HG02840 (cell line): ENCODE results near the gene DNAJC30.

Experiments
- ATAC-seq: cut with Tn5 transposase; IDR thresholded peaks from one replicate; pipeline ENCODE4 v1.9.1; 2021; ENCODE audit warnings: mild to moderate bottlenecking, moderate library complexity, moderate number of reproducible peaks; ENCODE audit not compliant: unreplicated experiment, low FRiP score

DNAJC30 gene

DNA sequence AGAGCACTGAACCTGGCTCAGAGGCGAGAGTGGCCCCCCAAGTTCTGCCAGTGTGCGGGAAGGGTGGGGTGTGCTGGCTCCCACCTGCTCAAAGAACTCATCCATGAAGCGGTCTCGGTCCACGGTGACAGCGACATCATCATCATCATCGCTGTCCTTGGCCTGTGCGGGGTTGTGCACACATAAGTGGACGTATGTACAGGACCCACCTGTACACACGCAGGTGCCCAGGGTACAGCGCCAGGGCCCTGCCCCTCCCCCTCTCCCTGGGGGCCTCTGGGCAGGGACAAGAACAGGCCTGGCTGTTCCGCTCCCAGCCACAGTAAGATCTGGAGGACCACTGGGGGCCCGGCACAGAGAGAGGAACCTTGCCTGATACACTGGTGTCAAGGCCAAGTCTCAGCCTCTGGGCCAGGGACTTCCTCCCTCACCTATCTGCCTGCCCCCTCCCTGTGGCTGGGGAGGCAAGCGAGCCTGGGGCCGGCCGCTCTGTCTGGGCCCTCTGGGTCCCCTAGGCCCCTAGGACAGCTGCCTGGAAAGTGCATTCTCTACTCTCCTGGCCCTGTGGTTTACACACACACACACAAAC, 25.8 kb upstream of the DNAJC30 start:
- no peak for ATAC-seq

DNA sequence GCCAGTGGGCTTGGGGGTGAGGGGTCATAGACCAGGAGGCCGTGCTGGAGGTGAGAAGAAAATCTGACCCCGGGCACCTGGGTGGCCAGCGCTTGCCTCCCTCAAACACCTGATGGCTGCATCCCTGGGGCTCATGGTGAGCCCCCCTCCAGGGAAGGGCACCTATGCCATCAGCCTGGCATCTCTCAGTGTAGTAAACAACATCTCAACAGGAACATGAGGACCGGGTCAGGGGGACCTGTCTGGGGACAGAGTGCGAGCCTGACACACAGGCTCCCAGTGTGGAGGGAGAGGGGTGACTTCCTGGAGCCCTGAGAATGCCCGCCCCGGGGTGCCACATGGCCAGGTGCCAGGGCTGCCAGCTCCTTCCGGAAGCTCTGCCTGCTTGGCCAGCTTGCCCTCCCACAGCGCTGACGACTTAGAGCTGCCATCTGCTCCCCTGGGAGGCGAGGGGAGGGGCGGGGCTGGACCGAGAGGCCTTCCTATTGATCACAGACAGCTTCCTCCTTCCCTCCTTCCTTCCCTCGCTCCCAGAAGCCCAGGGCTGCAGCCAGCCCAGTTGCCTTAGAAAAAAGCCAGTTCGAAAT, 23.9 kb upstream of the DNAJC30 start:
- no peak for ATAC-seq

DNA sequence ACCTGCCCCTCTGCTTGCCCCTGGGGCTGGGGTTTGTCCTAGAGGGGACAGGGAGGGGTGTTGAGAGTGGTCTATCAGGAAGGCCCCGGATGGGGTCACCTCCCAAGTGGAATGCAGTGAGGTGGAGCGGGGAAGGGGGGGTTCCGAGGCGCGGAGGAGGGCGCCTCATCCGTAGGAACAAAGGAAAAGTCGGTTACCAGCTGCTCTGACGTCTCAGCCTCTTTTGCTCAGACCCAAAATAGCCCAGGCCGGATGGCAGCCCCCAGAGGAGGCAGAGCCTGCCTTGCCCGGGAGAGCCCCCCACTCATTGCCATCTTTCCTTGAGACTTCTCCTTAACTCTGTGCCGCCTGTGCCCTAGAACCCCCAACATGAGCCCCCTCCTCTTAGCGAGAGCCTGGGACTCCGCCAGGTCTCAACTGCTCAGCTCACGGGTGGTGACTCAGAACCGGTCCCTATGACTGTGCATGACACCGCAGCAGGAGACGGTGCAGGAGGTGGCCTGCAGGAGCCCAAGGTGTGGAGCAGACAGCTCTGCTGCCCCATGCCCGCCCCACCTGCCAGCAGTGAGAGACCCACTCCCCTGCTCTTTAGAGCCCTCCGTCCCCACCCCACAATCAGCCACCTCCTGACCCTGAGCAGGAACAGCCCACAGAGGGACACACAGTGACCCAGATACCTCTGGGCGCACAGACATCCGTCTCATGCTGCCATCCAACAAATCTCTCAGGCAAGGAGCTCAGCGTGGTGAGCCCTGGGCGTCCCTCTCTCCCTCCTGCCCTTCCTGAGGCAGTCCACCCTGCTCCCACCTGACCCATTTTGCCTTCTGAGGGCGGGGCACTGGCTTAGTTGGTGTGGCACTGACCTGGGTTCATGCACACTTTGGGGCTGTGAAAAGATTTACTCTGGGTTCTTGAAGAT, 23.1 kb upstream of the DNAJC30 start:
- no peak for ATAC-seq

DNA sequence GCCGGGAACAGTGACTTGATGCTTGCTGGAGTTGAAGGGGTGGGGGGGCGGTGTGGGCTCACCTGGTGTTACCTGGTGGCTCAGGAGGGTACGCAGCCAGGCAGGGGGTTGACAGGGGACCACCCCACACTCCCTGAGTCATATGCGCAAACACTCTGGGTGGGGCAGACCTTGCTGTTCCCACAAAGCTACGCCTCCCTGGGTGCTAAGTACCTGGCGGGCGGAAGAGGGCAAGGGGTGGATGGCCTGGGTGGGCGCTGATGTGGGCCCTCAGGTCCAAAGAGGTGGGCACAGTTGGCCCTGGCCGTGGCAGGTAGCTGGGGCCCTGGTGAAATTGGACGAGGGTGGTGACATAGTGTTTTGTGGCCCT, 22.3 kb upstream of the DNAJC30 start:
- ATAC-seq: no peak

DNA sequence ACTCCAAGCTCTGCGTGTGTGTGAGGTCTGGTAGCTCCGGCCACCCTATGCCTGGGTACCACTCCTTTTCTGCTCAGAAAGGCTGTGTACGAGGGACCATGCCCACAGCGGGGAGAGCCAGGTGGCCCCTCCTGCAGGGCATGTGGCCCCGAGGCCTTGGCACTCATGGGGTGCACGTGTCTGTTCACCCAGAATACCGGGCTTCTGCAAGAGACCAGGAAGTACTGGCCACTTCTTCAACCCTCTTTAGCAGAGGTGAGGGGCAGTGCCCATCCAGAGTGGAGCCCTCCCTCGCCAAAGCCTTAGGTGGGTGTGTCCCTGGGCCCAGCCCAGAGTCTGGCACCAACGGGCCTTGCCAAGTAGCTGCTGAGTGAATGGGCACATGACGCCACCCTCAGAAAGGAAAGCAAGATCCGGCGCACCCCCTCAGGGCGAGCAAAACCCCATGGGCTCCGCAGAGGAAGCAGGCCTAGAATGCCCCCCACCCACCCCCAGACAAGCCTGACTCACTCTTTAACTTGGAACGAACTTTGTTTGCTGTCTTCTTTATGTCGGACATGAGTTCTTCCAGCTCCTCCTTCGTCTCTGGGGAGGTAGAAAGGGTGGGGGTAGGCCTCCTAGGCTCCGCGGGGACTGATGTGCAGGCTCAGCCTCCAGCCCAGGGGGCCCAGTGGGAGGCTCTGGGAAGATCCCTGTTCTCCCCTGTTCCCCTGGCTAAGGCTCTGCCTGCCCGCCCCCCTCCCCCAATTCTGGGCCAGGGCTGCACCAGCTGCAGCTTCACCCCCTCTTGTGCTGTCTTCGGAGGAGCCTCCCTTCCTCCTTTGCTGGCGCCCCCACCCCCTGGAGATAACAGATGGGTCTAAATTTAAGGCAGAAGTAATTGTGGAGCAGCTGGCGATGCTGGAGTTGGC, 21.6 kb upstream of the DNAJC30 start:
- ATAC-seq: no peak

DNA sequence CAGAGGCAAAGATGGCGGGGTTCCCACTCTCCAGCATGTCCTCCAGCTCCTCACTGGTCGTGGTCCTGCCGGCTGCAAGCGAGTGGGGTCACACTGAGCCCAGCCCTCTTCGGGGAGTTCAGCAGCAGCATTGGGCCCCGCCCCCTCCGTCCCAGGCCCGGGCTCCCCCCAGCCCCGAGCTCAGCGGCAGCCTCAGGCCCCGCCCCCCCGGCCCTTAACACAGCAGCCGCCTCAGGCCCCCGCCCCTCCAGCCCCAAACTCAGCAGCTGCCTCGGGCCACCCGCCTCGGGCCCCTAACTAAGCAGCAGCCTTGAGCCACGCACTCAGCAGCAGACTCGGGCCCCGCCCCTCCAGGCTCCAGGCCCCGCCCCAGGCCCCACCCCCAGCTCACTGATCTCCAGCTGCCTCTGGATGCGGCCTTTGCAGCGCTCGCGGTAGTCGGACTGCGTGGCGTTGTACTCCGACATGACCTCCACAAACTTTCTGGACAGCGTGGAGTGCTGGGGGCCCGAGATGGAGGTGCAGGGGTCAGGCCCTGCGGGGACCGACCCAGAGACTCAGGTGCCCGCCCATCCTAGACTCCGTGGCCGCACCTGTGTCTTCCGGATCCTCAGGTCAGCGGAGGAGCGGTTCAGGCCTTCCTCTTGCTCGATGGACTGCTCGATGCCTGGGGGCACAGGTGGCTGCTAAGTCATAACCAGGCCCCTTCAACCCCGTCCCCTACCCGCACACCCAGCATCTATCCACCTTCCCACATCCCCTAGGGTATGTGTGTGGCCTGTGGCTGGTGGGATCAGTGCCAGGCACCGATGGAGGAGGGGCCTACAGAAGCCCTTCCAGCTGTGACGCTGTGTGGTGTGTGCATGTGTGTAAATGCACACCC, 20.7 kb upstream of the DNAJC30 start:
- ATAC-seq: no peak

DNA sequence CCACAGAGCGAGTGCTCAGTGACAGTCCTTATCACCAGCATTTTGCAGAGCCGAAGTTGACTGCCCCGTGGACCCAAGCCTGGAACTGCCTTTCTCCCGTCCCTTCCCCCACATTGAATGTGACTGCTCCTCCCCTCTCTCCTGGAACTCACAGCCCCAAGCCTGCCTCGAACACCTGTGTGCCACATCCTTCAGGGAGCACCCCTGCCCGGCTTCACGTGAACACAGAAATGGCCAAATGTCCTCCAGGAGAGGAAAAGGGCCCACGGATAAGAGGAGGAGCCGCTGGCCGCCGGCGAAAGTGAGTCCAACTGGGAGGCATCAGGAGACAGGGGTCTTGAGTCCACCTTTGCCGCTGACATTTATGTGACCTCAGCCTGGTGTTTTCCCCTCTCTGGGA, 20.0 kb upstream of the DNAJC30 start:
- no peak for ATAC-seq

DNA sequence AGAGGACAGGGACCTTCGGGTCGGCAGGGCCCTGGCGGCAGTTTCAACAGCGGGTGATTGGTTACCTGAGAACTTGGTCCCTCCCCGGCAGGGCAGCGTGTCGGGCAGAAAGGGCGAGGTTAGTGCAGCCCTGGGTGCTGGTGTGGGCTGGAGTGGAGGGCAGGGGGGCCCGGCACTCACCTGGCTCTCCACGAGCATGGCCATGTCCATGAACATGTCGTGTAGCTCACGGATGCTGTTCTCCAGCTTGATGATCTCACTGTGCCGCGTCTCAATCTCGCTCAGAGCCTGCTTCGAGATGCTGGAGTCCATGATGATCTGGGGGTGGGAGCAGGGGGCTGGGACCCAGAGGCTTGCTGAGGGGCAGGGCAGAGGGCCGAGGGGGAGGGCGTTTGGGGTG, 19.4 kb upstream of the DNAJC30 start:
- no peak for ATAC-seq

DNA sequence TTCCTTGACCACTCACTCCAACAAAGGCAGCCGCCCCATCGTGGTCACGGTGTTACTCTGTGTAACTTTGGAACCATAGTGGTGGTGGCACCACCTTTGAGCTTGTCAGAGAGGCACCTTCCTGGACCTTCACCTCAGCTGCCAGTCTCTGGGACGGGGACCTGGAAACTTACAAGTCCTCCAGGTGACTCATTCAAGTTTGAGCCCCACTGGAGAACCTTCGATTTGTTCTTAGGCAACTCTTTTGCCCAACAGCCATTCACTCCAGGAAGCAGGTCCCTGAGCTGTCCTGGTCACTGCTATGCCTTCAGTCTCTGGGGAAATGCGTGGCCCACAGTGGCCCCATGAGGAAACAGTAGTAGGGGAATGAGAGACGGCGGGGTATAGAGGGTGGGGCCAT, 19.0 kb upstream of the DNAJC30 start:
- ATAC-seq: no peak

DNA sequence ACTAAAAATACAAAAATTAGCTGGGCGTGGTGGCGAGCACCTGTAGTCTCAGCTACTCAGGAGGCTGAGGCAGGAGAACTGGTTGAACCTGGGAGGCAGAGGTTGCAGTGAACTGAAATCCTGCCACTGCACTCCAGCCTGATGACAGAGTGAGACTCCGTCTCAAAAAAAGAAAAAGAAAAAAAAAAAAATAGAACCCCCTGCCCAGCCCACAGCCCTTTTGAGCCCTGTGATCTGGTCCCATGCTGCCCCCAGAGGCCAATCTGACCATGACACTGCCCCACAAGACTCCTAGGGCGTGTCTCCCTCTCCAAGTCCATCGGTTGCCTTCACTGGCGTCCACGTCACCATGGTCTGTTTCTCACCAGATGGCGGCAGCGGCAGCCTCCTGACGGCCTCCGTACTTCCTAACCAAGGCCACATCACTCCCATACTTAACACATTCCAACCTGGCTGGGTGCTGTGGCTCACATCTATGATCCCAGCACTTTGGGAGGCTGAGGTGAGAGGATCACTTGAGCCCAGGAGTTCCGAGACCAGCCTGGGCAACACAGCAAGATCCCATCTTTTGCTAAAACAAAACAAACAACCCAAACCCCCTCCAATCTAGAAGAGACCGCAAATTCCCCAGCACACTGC, 18.2 kb upstream of the DNAJC30 start:
- no peak for ATAC-seq

DNA sequence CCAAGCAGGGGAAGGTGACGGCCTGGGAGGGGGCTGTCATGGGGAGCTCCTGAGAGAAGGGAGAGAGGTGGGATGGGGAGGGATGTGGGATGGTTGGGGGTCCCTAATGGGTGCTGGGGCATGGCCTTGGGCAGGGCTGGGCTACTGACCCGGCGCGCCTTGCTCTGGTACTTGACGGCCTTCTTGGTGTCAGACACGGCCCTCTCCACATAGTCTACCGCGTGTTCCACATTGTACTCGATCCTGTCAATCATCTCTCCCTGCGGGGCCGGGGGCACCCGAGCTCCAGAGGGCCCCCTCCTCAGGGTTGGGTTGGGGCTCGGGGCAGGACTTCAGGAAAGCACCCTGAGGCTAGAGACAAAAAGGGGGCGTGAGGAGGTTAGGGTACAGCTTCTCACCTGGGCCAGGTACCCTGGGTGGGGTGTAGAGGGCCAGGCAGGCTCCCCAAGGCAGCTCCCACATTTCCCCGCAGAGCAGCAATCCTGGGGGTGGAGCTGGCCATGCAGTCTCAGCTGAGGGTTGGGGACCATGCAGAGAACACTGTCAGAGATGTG, 17.4 kb upstream of the DNAJC30 start:
- ATAC-seq: no peak

DNA sequence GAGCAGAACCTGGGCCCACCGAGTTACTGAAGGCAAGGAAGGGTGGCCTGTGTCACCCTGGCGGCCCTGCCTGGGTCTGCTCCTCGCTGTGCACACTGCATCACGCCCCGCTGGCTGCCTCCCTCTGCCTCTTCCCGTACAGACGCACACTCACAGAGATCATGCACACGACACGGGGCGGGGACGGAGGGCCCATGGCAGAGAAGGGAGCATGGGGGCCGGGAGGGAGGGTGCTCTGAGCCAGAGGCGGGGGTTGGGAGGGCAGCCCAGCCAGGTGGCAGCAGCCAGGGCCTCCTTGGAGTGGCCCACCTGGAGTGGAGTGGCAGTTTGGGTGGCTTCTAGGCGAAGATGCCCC, 16.8 kb upstream of the DNAJC30 start:
- ATAC-seq: no peak

DNA sequence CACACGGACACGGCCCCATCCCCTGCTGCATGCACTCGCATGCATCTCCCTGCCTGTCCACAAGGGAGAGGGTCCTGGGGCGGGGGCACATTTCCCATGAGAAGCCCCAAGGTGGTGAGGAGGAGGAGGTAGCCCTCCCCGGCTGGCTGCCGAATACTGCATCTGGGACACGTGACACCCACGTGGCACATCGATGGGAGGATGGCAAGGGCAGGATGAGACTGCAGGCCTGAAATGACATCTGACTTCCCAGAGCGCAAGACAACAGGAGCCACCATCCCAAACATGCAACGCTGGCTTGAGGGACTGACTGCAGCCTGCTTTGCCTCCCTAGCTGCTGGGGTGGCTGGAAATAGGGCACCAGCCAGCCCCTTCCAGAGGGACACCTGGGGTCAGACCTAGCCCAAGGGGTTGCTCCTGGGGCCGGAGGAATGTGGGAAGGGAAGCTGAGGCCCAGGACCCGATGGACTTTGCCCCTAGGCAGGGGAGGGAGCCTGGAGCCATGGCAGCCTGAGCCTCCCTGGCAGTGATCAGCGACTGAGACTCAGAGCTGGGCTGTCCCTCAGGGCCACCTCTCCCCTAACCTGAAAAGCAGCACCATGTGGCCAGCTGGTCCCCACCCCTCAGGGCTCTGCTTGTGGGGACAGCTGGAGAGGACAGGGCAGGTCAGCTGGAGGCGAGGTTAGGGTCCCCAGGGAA, 16.3 kb upstream of the DNAJC30 start:
- no peak for ATAC-seq

DNA sequence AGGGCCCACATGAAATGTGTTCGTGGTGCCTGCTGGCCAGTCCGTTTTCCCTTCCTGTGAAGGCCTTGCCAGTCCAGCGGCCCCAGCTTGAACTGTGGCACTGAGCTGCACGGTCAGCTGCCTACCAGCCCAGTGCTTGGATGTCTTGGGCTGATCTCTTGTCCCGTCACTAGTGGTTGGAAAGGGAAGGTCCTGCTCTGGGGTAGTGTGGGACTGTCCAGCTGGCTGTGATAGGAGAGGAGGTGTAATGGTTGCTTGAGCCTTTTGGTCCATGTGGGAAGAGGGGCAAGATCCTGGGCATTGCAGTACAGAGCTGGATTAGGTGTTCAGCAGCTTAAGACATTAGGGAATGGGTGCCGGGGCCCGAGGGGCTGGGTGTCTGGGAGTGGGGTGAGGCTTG, 15.2 kb upstream of the DNAJC30 start:
- ATAC-seq: no peak

DNA sequence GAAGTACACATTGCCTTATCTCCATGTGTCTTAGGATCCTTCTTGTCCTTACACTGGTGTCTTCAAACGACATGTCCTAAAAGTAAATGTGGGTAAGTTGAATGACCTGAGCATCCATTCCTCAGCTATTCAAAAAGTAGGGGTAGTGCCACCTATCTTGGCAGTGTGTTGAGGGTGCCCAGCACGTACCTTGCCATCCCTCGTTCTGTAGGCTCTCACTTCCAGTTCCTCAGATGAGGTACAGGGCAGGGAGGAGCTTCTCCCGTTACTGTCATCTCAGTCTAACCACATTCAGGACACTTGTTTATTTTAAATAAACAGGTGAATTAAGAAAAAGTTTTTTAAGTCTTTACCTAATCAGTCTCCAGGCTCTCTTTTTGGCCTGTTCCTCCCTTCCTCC, 13.1 kb upstream of the DNAJC30 start:
- ATAC-seq: no peak

DNA sequence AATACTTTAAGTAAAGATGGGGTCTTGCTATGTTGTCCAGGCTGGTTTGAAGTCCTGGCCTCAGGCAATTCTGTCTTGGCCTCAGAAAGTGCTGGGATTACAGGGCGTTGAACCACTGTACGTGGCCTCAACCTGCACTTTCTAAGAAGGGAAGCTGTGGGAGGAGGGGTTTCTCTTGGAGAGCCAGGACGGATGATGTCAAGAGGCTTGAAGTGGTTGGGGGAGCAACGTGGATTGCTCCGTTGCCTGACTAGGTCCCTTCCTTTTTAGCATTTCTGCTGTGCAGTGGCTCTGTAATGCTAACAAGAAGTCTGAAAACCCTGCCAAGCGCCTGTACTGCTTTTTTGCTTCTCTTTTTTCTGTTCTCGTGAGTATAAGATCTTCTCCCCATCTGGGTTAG, 7.4 kb upstream of the DNAJC30 start:
- ATAC-seq: no peak

DNA sequence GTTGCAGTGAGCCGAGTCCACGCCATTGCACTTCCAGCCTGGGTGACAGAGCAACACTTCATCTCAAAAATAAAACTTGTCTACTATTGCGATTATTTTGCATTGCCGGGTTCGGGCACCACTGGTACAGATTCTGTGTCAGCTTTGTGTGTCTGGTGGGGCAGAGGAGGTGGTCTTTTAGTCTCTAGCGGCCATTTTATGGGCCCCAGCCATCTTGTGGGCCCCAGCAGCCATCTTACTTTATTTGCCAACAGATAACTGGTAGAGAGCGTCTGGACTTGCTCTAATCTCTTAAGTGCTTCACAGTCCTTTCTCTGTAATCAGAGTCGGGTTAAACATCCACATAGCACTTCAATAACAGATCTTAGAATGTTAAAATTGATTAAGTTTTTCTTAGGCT, 5.0 kb upstream of the DNAJC30 start:
- ATAC-seq: no peak

DNA sequence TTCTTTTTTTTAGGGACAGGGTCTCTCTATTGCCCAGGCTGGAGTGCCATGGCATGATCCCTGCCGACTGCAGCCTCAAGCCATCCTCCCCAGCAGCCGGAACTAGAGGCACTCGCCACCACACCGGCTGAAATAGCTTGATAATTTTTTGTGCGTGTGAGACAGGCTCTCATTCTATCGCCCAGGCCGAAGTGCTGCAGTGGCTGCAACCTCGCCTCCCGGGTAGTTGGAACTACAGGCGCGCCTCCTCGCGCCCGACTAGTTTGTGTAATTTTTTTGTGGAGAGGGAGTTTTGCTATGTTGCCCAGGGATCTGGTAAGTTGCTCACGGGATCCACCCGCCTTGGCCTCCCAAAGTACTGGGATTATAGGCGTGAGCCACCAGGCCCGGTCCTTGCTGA, 2.1 kb upstream of the DNAJC30 start:
- ATAC-seq: no peak
